ENCODE results near the gene SCG5.

GRCh38 chr15:32670623-32671022 is 29.1 kb downstream of the SCG5 start:
- TF ChIP-seq, protein P1, sequence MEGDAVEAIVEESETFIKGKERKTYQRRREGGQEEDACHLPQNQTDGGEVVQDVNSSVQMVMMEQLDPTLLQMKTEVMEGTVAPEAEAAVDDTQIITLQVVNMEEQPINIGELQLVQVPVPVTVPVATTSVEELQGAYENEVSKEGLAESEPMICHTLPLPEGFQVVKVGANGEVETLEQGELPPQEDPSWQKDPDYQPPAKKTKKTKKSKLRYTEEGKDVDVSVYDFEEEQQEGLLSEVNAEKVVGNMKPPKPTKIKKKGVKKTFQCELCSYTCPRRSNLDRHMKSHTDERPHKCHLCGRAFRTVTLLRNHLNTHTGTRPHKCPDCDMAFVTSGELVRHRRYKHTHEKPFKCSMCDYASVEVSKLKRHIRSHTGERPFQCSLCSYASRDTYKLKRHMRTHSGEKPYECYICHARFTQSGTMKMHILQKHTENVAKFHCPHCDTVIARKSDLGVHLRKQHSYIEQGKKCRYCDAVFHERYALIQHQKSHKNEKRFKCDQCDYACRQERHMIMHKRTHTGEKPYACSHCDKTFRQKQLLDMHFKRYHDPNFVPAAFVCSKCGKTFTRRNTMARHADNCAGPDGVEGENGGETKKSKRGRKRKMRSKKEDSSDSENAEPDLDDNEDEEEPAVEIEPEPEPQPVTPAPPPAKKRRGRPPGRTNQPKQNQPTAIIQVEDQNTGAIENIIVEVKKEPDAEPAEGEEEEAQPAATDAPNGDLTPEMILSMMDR (conservative IDR thresholded peaks at IDR 0.05 in 1 of 2, IDR thresholded peaks at IDR 0.05 in 1 of 2; ENCODE audit: extremely low read depth in 1 of 2, insufficient read depth in 1 of 2, low read depth in 1 of 2, low read length in 2 of 2) = no peak
- TF ChIP-seq EZH2 (IDR thresholded peaks at IDR 0.05; ENCODE audit: borderline replicate concordance, low read length) = no peak

Measured in mammary epithelial cell (primary cell).